Naive thymus-derived CD4-positive, alpha-beta T cell (primary cell): ENCODE measurements around the gene SDCCAG8. TPM values are rescaled to one million over a fixed set of nuclear protein-coding genes. Genes with fewer than 3 reads are reported as not detected.
A peak's percentile ranks its signal among the peaks of the same experiment; 100 is the strongest.

Experiments
- ATAC-seq: fragments of 150-1000 bp; cut with Tn5 transposase; 2 replicates; pipeline ENCODE4 v1.10.0; 2021; ENCODE audit warnings: mild to moderate bottlenecking, moderate library complexity
- CTCF ChIA-PET: fragments of 350-600 bp; sonication (Branson Sonifier 250); formaldehyde crosslinking; loops from one replicate; lab custom pipeline; 2021; ENCODE audit warnings: antibody characterized with exemption; lab: Charles Lee
- POLR2A ChIA-PET: fragments of 350-600 bp; sonication (Branson Sonifier 250); formaldehyde crosslinking; loops from one replicate; lab custom pipeline; 2021; ENCODE audit warnings: antibody characterized with exemption, inconsistent platforms; lab: Charles Lee
- DNase-seq, 9 donors: peaks; one replicate each; pipeline versions ENCODE4 v3.0.0 to v3.0.0-alpha.2; 2020 to 2022; ENCODE audit warnings: mixed read lengths in 1 of 9
- H3K27ac ChIP-seq: one replicate; pipeline ENCODE4 v1.7.0; 2013; ENCODE audit warnings: mild to moderate bottlenecking, low read depth, low read length, moderate library complexity
- H3K27me3 ChIP-seq, 2 donors: one replicate each; pipeline ENCODE4 v1.7.0; 2013; ENCODE audit warnings: low read length in 2 of 2, mild to moderate bottlenecking in 2 of 2, moderate library complexity in 2 of 2; ENCODE audit not compliant: control insufficient read depth in 2 of 2, insufficient read depth in 2 of 2
- H3K36me3 ChIP-seq, 3 experiments: 1 replicate in 2 of 3; 2 replicates in 1 of 3; pipeline ENCODE4 v1.7.0; 2013; ENCODE audit warnings: low read length in 3 of 3, mild to moderate bottlenecking in 3 of 3, moderate library complexity in 1 of 3; ENCODE audit not compliant: insufficient read depth in 3 of 3, control insufficient read depth in 2 of 3
- H3K4me1 ChIP-seq, 2 donors: one replicate each; pipeline ENCODE4 v1.7.0; 2013; ENCODE audit warnings: low read length in 2 of 2, mild to moderate bottlenecking in 2 of 2, moderate library complexity in 1 of 2; ENCODE audit not compliant: control insufficient read depth in 2 of 2, insufficient read depth in 2 of 2
- H3K4me3 ChIP-seq: 2 replicates; pipeline ENCODE4 v1.7.0; 2013; ENCODE audit warnings: mild to moderate bottlenecking, low read length
- H3K9me3 ChIP-seq, 3 experiments: 1 replicate in 2 of 3; 2 replicates in 1 of 3; pipeline ENCODE4 v1.7.0; 2013; ENCODE audit warnings: low read length in 3 of 3; ENCODE audit not compliant: control insufficient read depth in 2 of 3
- H3K27ac Mint-ChIP-seq, 9 donors: one replicate each; pipeline ENCODE4 v1.8.0; 2020 to 2022; ENCODE audit warnings: mixed read lengths in 9 of 9, mild to moderate bottlenecking in 8 of 9, moderate library complexity in 5 of 9, inconsistent platforms in 2 of 9
- H3K27me3 Mint-ChIP-seq, 5 donors: one replicate each; pipeline ENCODE4 v1.8.0; 2021 to 2022; ENCODE audit warnings: mixed read lengths in 5 of 5, mild to moderate bottlenecking in 1 of 5
- H3K36me3 Mint-ChIP-seq, 5 donors: one replicate each; pipeline ENCODE4 v1.8.0; 2020 to 2022; ENCODE audit warnings: mixed read lengths in 5 of 5, mild to moderate bottlenecking in 3 of 5, inconsistent platforms in 1 of 5
- H3K4me1 Mint-ChIP-seq, 7 donors: one replicate each; pipeline ENCODE4 v1.8.0; 2020 to 2022; ENCODE audit warnings: mixed read lengths in 7 of 7, mild to moderate bottlenecking in 3 of 7, inconsistent platforms in 1 of 7
- H3K4me3 Mint-ChIP-seq, 10 donors: one replicate each; pipeline ENCODE4 v1.8.0; 2020 to 2022; ENCODE audit warnings: mild to moderate bottlenecking in 10 of 10, mixed read lengths in 10 of 10, moderate library complexity in 6 of 10, inconsistent platforms in 2 of 10
- H3K9me3 Mint-ChIP-seq, 11 donors: one replicate each; pipeline ENCODE4 v1.8.0; 2020 to 2022; ENCODE audit warnings: mixed read lengths in 11 of 11, mild to moderate bottlenecking in 4 of 11, inconsistent platforms in 1 of 11, moderate library complexity in 1 of 11
- intact Hi-C, 2 donors: fragments of 100-400 bp; cut with micrococcal nuclease; formaldehyde crosslinking; loops; one replicate each; pipeline ENCODE4 v1.15.1; 2023
- polyA plus RNA-seq, 2 donors: library from polyadenylated mRNA; unstranded; fragments of 300-500 nt; fragmentation: Illumina TruSeq; gene quantifications; one replicate each; pipeline ENCODE4 v1.2.3, GENCODE V29; 2021
- total RNA-seq, 6 experiments: library from RNA in 5 of 6; stranded (reverse) in 5 of 6; gene quantifications; 1 replicate in 5 of 6; 2 replicates in 1 of 6; pipeline ENCODE4 v1.2.3 and lab custom pipeline; 2021 to 2026

Gene SDCCAG8
- total and polyA plus RNA-seq, 7 experiments from 2014 or later, result 26.0 to 45.2 (median 39.1) TPM

- no peak overlapping the region for H3K4me3 Mint-ChIP-seq
- no peaks in the 10 kb centered on the region for H3K9me3 Mint-ChIP-seq
- peaks cover 0 to 4% (median 0%) of the 10 kb centered on the region in 7 donors for H3K4me1 Mint-ChIP-seq
- Histone ChIP-seq H3K36me3 (peaks cover 0 to 8% (median 0%) of the 10 kb centered on the region in 3 experiments), H3K27me3 (no peaks in the 10 kb centered on the region), H3K27ac (no peak overlapping the region), H3K4me1 (no peaks in the 10 kb centered on the region), H3K9me3 (no peaks in the 10 kb centered on the region), H3K4me3 (no peak overlapping the region)
- ATAC-seq, result no peak
- ChIA-PET CTCF (no interaction called here), POLR2A (no interaction called here)
- no peak for DNase-seq
- peaks cover 0 to 28% (median 3%) of the 10 kb centered on the region in 5 donors for H3K36me3 Mint-ChIP-seq
- no peaks in the 10 kb centered on the region for H3K27me3 Mint-ChIP-seq
- intact Hi-C loops, result no loop called here
- H3K27ac Mint-ChIP-seq, result peak overlapping the region in 1 of 9 donors; percentile 51
Observed at GRCh38 chr1:243489681-243490546, 234.1 kb downstream of the SDCCAG8 start.

- Histone ChIP-seq H3K27me3 (no peaks in the 10 kb centered on the region), H3K27ac (no peak overlapping the region), H3K4me1 (no peaks in the 10 kb centered on the region), H3K4me3 (no peak overlapping the region), H3K36me3 (peaks cover 0 to 8% (median 0%) of the 10 kb centered on the region in 3 experiments), H3K9me3 (no peaks in the 10 kb centered on the region)
- ChIA-PET CTCF (no interaction called here), POLR2A (no interaction called here)
- DNase-seq (no peak), ATAC-seq (no peak)
- Mint-ChIP-seq H3K27ac (peak overlapping the region in 2 of 9 donors; percentile 1 to 65), H3K36me3 (peaks cover 0 to 31% (median 6%) of the 10 kb centered on the region in 5 donors), H3K9me3 (no peaks in the 10 kb centered on the region), H3K27me3 (no peaks in the 10 kb centered on the region), H3K4me3 (no peak overlapping the region), H3K4me1 (peaks cover 0 to 6% (median 0%) of the 10 kb centered on the region in 7 donors)
- intact Hi-C loops, result no loop called here
Observed at GRCh38 chr1:243490748-243491686, 235.2 kb downstream of the SDCCAG8 start.

GRCh38 chr1:243493156-243494129 lies 237.6 kb downstream of the SDCCAG8 start:
- H3K4me3 ChIP-seq, result no peak overlapping the region
- peaks cover 0 to 8% (median 0%) of the 10 kb centered on the region in 3 experiments for H3K36me3 ChIP-seq
- CTCF ChIA-PET, result no interaction called here
- H3K4me1 Mint-ChIP-seq, result peaks cover 0 to 8% (median 4%) of the 10 kb centered on the region in 7 donors
- H3K4me3 Mint-ChIP-seq, result no peak overlapping the region
- no peaks in the 10 kb centered on the region for H3K27me3 Mint-ChIP-seq
- no peaks in the 10 kb centered on the region for H3K27me3 ChIP-seq
- ATAC-seq (no peak), DNase-seq (no peak)
- H3K27ac Mint-ChIP-seq, result peak overlapping the region in 6 of 9 donors; percentile 8 to 83 (median 39)
- no peaks in the 10 kb centered on the region for H3K9me3 ChIP-seq
- H3K4me1 ChIP-seq, result no peaks in the 10 kb centered on the region
- no peaks in the 10 kb centered on the region for H3K9me3 Mint-ChIP-seq
- POLR2A ChIA-PET, result no interaction called here
- peaks cover 0 to 39% (median 13%) of the 10 kb centered on the region in 5 donors for H3K36me3 Mint-ChIP-seq
- no peak overlapping the region for H3K27ac ChIP-seq
- intact Hi-C loops, result no loop called here

GRCh38 chr1:243494741-243495431 lies 239.0 kb downstream of the SDCCAG8 start:
- Mint-ChIP-seq H3K27ac (peak overlapping the region in 2 of 9 donors; percentile 17 to 36), H3K4me1 (peaks cover 0 to 8% (median 4%) of the 10 kb centered on the region in 7 donors), H3K9me3 (no peaks in the 10 kb centered on the region), H3K4me3 (no peak overlapping the region), H3K36me3 (peaks cover 2 to 33% (median 15%) of the 10 kb centered on the region in 5 donors), H3K27me3 (no peaks in the 10 kb centered on the region)
- peaks cover 0 to 6% (median 0%) of the 10 kb centered on the region in 3 experiments for H3K36me3 ChIP-seq
- H3K4me3 ChIP-seq, result no peak overlapping the region
- intact Hi-C loops, result no loop called here
- ChIA-PET CTCF (no interaction called here), POLR2A (no interaction called here)
- no peaks in the 10 kb centered on the region for H3K4me1 ChIP-seq
- no peaks in the 10 kb centered on the region for H3K27me3 ChIP-seq
- no peak overlapping the region for H3K27ac ChIP-seq
- ATAC-seq (no peak), DNase-seq (no peak)
- no peaks in the 10 kb centered on the region for H3K9me3 ChIP-seq

GRCh38 chr1:243495442-243496186 lies 239.8 kb downstream of the SDCCAG8 start:
- Histone ChIP-seq H3K36me3 (peaks cover 0 to 2% (median 0%) of the 10 kb centered on the region in 3 experiments), H3K4me3 (no peak overlapping the region), H3K27me3 (no peaks in the 10 kb centered on the region), H3K27ac (no peak overlapping the region), H3K4me1 (no peaks in the 10 kb centered on the region), H3K9me3 (no peaks in the 10 kb centered on the region)
- peak; percentile 77 for ATAC-seq
- no peaks in the 10 kb centered on the region for H3K9me3 Mint-ChIP-seq
- no peak overlapping the region for H3K4me3 Mint-ChIP-seq
- H3K27me3 Mint-ChIP-seq, result no peaks in the 10 kb centered on the region
- H3K27ac Mint-ChIP-seq, result peak overlapping the region in 5 of 9 donors; percentile 36 to 66 (median 51)
- no peak for DNase-seq
- peaks cover 0 to 8% (median 4%) of the 10 kb centered on the region in 7 donors for H3K4me1 Mint-ChIP-seq
- ChIA-PET POLR2A (no interaction called here), CTCF (no interaction called here)
- intact Hi-C loops, result no loop called here
- H3K36me3 Mint-ChIP-seq, result peaks cover 3 to 34% (median 19%) of the 10 kb centered on the region in 5 donors
